Measurements from ENCODE around the gene TXNDC8.

GRCh38 chr9:110383491-110383890 is 45.8 kb upstream of the TXNDC8 start:
- TF ChIP-seq ZNF451 (CRISPR knock-in tag; IDR thresholded peaks at IDR 0.05) (no peak), MLXIP (CRISPR knock-in tag; IDR thresholded peaks at IDR 0.05; ENCODE audit: borderline replicate concordance) (no peak), FOXA1 (IDR thresholded peaks at IDR 0.05) (no peak), FOXA1 (CRISPR knock-in tag; IDR thresholded peaks at IDR 0.05) (no peak), BCL6 (CRISPR knock-in tag; IDR thresholded peaks at IDR 0.05) (no peak)

All from HepG2 (cell line).